Limb (tissue), 2 donors: ENCODE data around the gene ZNF474.

Experiments used
- DNase-seq, 2 donors: peaks; one replicate each; pipeline ENCODE4 v3.0.0-alpha.2; 2016; ENCODE audit errors: extremely low spot score in 2 of 2

Gene ZNF474

GRCh38 chr5:122118356-122118948 lies 10.9 kb upstream of the ZNF474 start:
- no peak for DNase-seq

- DNase-seq: no peak
Observed at GRCh38 chr5:122119205-122119604, 10.1 kb upstream of the ZNF474 start.

GRCh38 chr5:122120493-122120892 lies 8.9 kb upstream of the ZNF474 start:
- no peak for DNase-seq

GRCh38 chr5:122120957-122121356 lies 8.4 kb upstream of the ZNF474 start:
- DNase-seq: no peak

- no peak for DNase-seq
Observed at GRCh38 chr5:122121479-122122465, 7.6 kb upstream of the ZNF474 start.

GRCh38 chr5:122124766-122125165 lies 4.6 kb upstream of the ZNF474 start:
- DNase-seq: no peak

GRCh38 chr5:122126177-122126755 lies 3.1 kb upstream of the ZNF474 start:
- DNase-seq: peak; percentile 40 to 72

- peak; percentile 42 to 52 for DNase-seq
Observed at GRCh38 chr5:122126756-122127321, 2.5 kb upstream of the ZNF474 start.

GRCh38 chr5:122130152-122130551 lies 806 bp downstream of the ZNF474 start:
- DNase-seq: no peak

- no peak for DNase-seq
Observed at GRCh38 chr5:122137702-122138101, 8.4 kb downstream of the ZNF474 start.

- DNase-seq: no peak
Observed at GRCh38 chr5:122138356-122138755, 9.0 kb downstream of the ZNF474 start.

- DNase-seq: no peak
Observed at GRCh38 chr5:122140900-122141299, 11.6 kb downstream of the ZNF474 start.

GRCh38 chr5:122141751-122142150 lies 12.4 kb downstream of the ZNF474 start:
- DNase-seq: no peak

GRCh38 chr5:122142480-122143164 lies 13.3 kb downstream of the ZNF474 start:
- DNase-seq: no peak

GRCh38 chr5:122144236-122144635 lies 14.9 kb downstream of the ZNF474 start:
- peak in 1 of 2 donors; percentile 74 for DNase-seq

- no peak for DNase-seq
Observed at GRCh38 chr5:122145906-122146305, 16.6 kb downstream of the ZNF474 start.

- no peak for DNase-seq
Observed at GRCh38 chr5:122149321-122150090, 20.2 kb downstream of the ZNF474 start.

- DNase-seq: no peak
Observed at GRCh38 chr5:122150215-122150614, 20.9 kb downstream of the ZNF474 start.

- no peak for DNase-seq
Observed at GRCh38 chr5:122151640-122152039, 22.3 kb downstream of the ZNF474 start.

GRCh38 chr5:122152266-122152900 lies 23.0 kb downstream of the ZNF474 start:
- DNase-seq: no peak
